NCI-H226 (cell line): ENCODE results near the gene FMNL3.

ENCODE experiments used
- DNase-seq: peaks from one replicate; pipeline ENCODE4 v3.0.0-alpha.2; 2015

The FMNL3 gene

GRCh38 chr12:49673446-49674317, 33.5 kb downstream of the FMNL3 start:
- no peak for DNase-seq

- no peak for DNase-seq
Measured at GRCh38 chr12:49672301-49673217, 34.6 kb downstream of the FMNL3 start.

GRCh38 chr12:49671031-49671765, 36.0 kb downstream of the FMNL3 start:
- DNase-seq = no peak

- no peak for DNase-seq
Measured at GRCh38 chr12:49669796-49670195, 37.4 kb downstream of the FMNL3 start.

GRCh38 chr12:49667325-49668090, 39.7 kb downstream of the FMNL3 start:
- DNase-seq = no peak

- no peak for DNase-seq
Measured at GRCh38 chr12:49666176-49666575, 41.0 kb downstream of the FMNL3 start.

- DNase-seq = no peak
Measured at GRCh38 chr12:49665384-49665783, 41.8 kb downstream of the FMNL3 start.

GRCh38 chr12:49664591-49665239, 42.5 kb downstream of the FMNL3 start:
- peak; percentile 15 for DNase-seq

- DNase-seq = no peak
Measured at GRCh38 chr12:49664167-49664566, 43.0 kb downstream of the FMNL3 start.

GRCh38 chr12:49662998-49663843, 44.0 kb downstream of the FMNL3 start:
- DNase-seq = peak; percentile 83

- DNase-seq = no peak
Measured at GRCh38 chr12:49661746-49662145, 45.5 kb downstream of the FMNL3 start.

- DNase-seq = no peak
Measured at GRCh38 chr12:49661191-49661590, 46.0 kb downstream of the FMNL3 start.

- DNase-seq = no peak
Measured at GRCh38 chr12:49659753-49660152, 47.5 kb downstream of the FMNL3 start.

GRCh38 chr12:49658276-49658675, 48.9 kb downstream of the FMNL3 start:
- no peak for DNase-seq

GRCh38 chr12:49655595-49656236, 51.5 kb downstream of the FMNL3 start:
- DNase-seq = no peak

- no peak for DNase-seq
Measured at GRCh38 chr12:49654715-49655114, 52.5 kb downstream of the FMNL3 start.

- no peak for DNase-seq
Measured at GRCh38 chr12:49652921-49653520, 54.2 kb downstream of the FMNL3 start.

GRCh38 chr12:49651855-49652254, 55.4 kb downstream of the FMNL3 start:
- no peak for DNase-seq

GRCh38 chr12:49649892-49650291, 57.3 kb downstream of the FMNL3 start:
- DNase-seq = no peak

GRCh38 chr12:49649445-49649844, 57.8 kb downstream of the FMNL3 start:
- DNase-seq = no peak
